RWPE2 (cell line): Measurements from ENCODE around the gene ARHGEF4.

Experiments used
- ATAC-seq: fragments of 200-7000 bp; cut with Tn5 transposase; 3 replicates; pipeline ENCODE4 v1.9.1; 2021; ENCODE audit warnings: low read depth
- DNase-seq: peaks from one replicate; pipeline ENCODE4 v3.0.0-alpha.2; 2020; ENCODE audit warnings: low spot score
- H3K27ac ChIP-seq: fragments of 450-650 bp; 2 replicates; pipeline ENCODE4 v1.5.1; 2017; ENCODE audit warnings: mild to moderate bottlenecking; ENCODE audit not compliant: poor library complexity, severe bottlenecking
- H3K27me3 ChIP-seq: fragments of 250-450 bp; sonication (Bioruptor Pico); 2 replicates; pipeline ENCODE4 v1.5.1; 2021; ENCODE audit warnings: mild to moderate bottlenecking, moderate library complexity; ENCODE audit not compliant: insufficient read depth, poor library complexity, severe bottlenecking
- H3K36me3 ChIP-seq: fragments of 250-450 bp; sonication (Bioruptor Pico); 2 replicates; pipeline ENCODE4 v1.5.1; 2020; ENCODE audit warnings: low read depth, mild to moderate bottlenecking, moderate library complexity
- H3K4me1 ChIP-seq: fragments of 250-450 bp; sonication (Bioruptor Pico); 2 replicates; pipeline ENCODE4 v1.5.1; 2021; ENCODE audit warnings: mild to moderate bottlenecking, moderate library complexity; ENCODE audit not compliant: insufficient read depth, poor library complexity, severe bottlenecking
- H3K4me3 ChIP-seq: fragments of 250-450 bp; sonication (Bioruptor Pico); 2 replicates; pipeline ENCODE4 v1.5.1; 2021; ENCODE audit warnings: mild to moderate bottlenecking, moderate library complexity; ENCODE audit not compliant: severe bottlenecking
- H3K9me3 ChIP-seq: fragments of 250-450 bp; sonication (Bioruptor Pico); 2 replicates; pipeline ENCODE4 v1.5.1; 2021; ENCODE audit warnings: mild to moderate bottlenecking, moderate library complexity; ENCODE audit not compliant: severe bottlenecking
- TF ChIP-seq, protein P1 (sequence below): fragments of 450-650 bp; IDR thresholded peaks from one replicate; pipeline ENCODE4 v1.5.1; 2017; ENCODE audit warnings: mild to moderate bottlenecking, moderate library complexity; ENCODE audit not compliant: poor library complexity, severe bottlenecking

The ARHGEF4 gene

GRCh38 chr2:130951018-130951417, 114.3 kb downstream of the ARHGEF4 start:
- no peaks in the 10 kb centered on the region for H3K4me1 ChIP-seq
- H3K36me3 ChIP-seq, result peaks cover 7% of the 10 kb centered on the region
- no peaks in the 10 kb centered on the region for H3K27me3 ChIP-seq
- ATAC-seq (no peak), DNase-seq (no peak)
- TF ChIP-seq, protein P1, sequence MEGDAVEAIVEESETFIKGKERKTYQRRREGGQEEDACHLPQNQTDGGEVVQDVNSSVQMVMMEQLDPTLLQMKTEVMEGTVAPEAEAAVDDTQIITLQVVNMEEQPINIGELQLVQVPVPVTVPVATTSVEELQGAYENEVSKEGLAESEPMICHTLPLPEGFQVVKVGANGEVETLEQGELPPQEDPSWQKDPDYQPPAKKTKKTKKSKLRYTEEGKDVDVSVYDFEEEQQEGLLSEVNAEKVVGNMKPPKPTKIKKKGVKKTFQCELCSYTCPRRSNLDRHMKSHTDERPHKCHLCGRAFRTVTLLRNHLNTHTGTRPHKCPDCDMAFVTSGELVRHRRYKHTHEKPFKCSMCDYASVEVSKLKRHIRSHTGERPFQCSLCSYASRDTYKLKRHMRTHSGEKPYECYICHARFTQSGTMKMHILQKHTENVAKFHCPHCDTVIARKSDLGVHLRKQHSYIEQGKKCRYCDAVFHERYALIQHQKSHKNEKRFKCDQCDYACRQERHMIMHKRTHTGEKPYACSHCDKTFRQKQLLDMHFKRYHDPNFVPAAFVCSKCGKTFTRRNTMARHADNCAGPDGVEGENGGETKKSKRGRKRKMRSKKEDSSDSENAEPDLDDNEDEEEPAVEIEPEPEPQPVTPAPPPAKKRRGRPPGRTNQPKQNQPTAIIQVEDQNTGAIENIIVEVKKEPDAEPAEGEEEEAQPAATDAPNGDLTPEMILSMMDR, result no peak
- H3K9me3 ChIP-seq, result peaks cover 4% of the 10 kb centered on the region
- H3K27ac ChIP-seq, result no peak overlapping the region
- no peak overlapping the region for H3K4me3 ChIP-seq

DNA sequence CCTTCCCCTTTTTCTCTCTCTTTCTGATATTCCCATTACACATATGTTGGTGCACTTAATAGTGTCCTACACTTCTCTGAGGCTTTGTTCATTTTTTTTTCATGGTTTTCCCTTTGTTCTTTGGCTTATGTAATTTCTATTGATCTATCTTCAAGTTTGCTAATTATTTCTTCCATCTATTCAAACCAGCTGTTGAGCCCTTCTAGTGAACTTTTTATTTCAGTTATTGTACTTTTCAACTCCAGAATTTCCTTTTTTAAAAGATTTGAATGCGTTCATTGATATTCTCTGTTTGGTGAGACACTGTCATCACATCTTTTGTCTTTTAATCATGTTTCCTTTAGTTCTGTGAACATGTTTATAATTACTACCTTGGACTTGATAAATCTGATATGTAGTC, 118.2 kb downstream of the ARHGEF4 start:
- Histone ChIP-seq H3K4me3 (no peak overlapping the region), H3K9me3 (peaks cover 4% of the 10 kb centered on the region), H3K27ac (no peak overlapping the region), H3K4me1 (no peaks in the 10 kb centered on the region), H3K27me3 (no peaks in the 10 kb centered on the region), H3K36me3 (peaks cover 7% of the 10 kb centered on the region)
- ATAC-seq (no peak), DNase-seq (no peak)
- TF ChIP-seq, protein P1, result no peak

DNA sequence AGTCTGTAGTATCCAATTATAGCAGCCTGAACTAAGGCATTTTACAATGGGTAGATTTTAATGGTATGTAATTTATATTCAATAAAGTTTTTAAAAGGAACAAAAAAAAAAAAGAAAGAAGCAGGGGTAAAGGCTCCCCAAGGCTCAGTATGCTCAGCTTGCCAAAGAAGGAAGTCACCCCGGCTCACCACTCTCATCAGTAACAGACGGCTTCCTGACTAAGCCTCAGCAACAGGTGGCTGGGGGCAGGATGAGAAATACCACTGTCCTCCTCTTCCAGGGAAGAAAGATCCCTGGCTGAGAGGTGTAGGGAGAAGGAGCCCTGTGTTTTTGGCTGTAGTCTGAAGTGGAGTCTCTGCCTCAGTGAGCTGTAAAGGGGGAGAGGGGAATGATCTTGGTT, 121.2 kb downstream of the ARHGEF4 start:
- no peak for ATAC-seq
- no peak overlapping the region for H3K4me3 ChIP-seq
- no peaks in the 10 kb centered on the region for H3K36me3 ChIP-seq
- H3K9me3 ChIP-seq, result no peaks in the 10 kb centered on the region
- H3K27me3 ChIP-seq, result peaks cover 2% of the 10 kb centered on the region
- no peaks in the 10 kb centered on the region for H3K4me1 ChIP-seq
- TF ChIP-seq, protein P1, result no peak
- H3K27ac ChIP-seq, result no peak overlapping the region
- DNase-seq, result no peak

GRCh38 chr2:130963196-130963848, 126.6 kb downstream of the ARHGEF4 start:
- peak; percentile 14; the same call in 2 of the 3 replicates for ATAC-seq
- Histone ChIP-seq H3K27me3 (peaks cover 9% of the 10 kb centered on the region), H3K36me3 (no peaks in the 10 kb centered on the region), H3K4me3 (peak overlapping the region; percentile 26), H3K9me3 (no peaks in the 10 kb centered on the region), H3K27ac (no peak overlapping the region), H3K4me1 (no peaks in the 10 kb centered on the region)
- DNase-seq, result no peak
- TF ChIP-seq, protein P1, result no peak
